NCI-H1092 (cell line): ENCODE measurements around the gene TIMELESS.
"Not testable (repeated sequence)": the region's sequence is repeated elsewhere in the genome, so short reads cannot be mapped to it uniquely, and the experiment has no call there.

ENCODE experiments used
- DNase-seq: peaks from one replicate; lab custom pipeline; 2025; lab: John Stamatoyannopoulos, UW

The TIMELESS gene

GRCh38 chr12:56462565-56462964 lies 13.3 kb upstream of the TIMELESS start:
- no peak for DNase-seq

GRCh38 chr12:56461235-56462159 lies 12.3 kb upstream of the TIMELESS start:
- DNase-seq, result no peak

- no peak for DNase-seq
These were observed 8.6 kb upstream of the TIMELESS start for GRCh38 chr12:56457817-56458216.

GRCh38 chr12:56454557-56454956 lies 5.3 kb upstream of the TIMELESS start, which contains the start of gene MIP:
Gene MIP, minus strand, starts transcription at chr12:56454657. Its CDS starts 44 bp downstream, at chr12:56454613.
- DNase-seq, result no peak

- DNase-seq, result no peak
These were observed 1.9 kb upstream of the TIMELESS start for GRCh38 chr12:56451147-56451546.

GRCh38 chr12:56450241-56450640 lies 1.0 kb upstream of the TIMELESS start:
- no peak for DNase-seq

GRCh38 chr12:56449622-56449984 lies 377 bp upstream of the TIMELESS start:
- DNase-seq, result no peak

GRCh38 chr12:56443208-56443607 lies 6.0 kb downstream of the TIMELESS start:
- not testable (repeated sequence) for DNase-seq

GRCh38 chr12:56437430-56438176 lies 11.6 kb downstream of the TIMELESS start:
- no peak for DNase-seq

- no peak for DNase-seq
These were observed 14.4 kb downstream of the TIMELESS start for GRCh38 chr12:56434828-56435227.

GRCh38 chr12:56431850-56432249 lies 17.4 kb downstream of the TIMELESS start:
- DNase-seq, result no peak

GRCh38 chr12:56431288-56431687 lies 17.9 kb downstream of the TIMELESS start:
- no peak for DNase-seq

- DNase-seq, result no peak
These were observed 23.2 kb downstream of the TIMELESS start for GRCh38 chr12:56425940-56426438.

GRCh38 chr12:56425193-56425592 lies 24.0 kb downstream of the TIMELESS start:
- DNase-seq, result no peak

- DNase-seq, result no peak
These were observed 28.8 kb downstream of the TIMELESS start for GRCh38 chr12:56420411-56420810.

GRCh38 chr12:56417739-56418138 lies 31.5 kb downstream of the TIMELESS start:
- DNase-seq, result no peak

GRCh38 chr12:56414401-56414800 lies 34.8 kb downstream of the TIMELESS start:
- DNase-seq, result no peak

- no peak for DNase-seq
These were observed 35.8 kb downstream of the TIMELESS start for GRCh38 chr12:56413392-56413791.

- DNase-seq, result no peak
These were observed 37.2 kb downstream of the TIMELESS start for GRCh38 chr12:56411781-56412639.

GRCh38 chr12:56410768-56411167 lies 38.5 kb downstream of the TIMELESS start:
- DNase-seq, result no peak

GRCh38 chr12:56408799-56409417 lies 40.3 kb downstream of the TIMELESS start:
- DNase-seq, result no peak
